ENCODE results near the gene GALNT18. TPM values are rescaled to one million over a fixed set of nuclear protein-coding genes. Genes with fewer than 3 reads are reported as not detected.

The GALNT18 gene
- total RNA-seq, 1 donor = 11.7 TPM

GRCh38 chr11:11657218-11657955 lies 35.6 kb upstream of the GALNT18 start:
- no peak for TF ChIP-seq CTCF (IDR thresholded peaks at IDR 0.05; ENCODE audit: insufficient read depth, low read depth, low read length)
- no peak for DNase-seq (ENCODE audit: low read depth)
- no peak overlapping the region for H3K4me3 ChIP-seq (ENCODE audit: low read depth, low read length)

- DNase-seq (ENCODE audit: low read depth) = no peak
- no peak for TF ChIP-seq CTCF (IDR thresholded peaks at IDR 0.05; ENCODE audit: insufficient read depth, low read depth, low read length)
- H3K4me3 ChIP-seq (ENCODE audit: low read depth, low read length) = no peak overlapping the region
Observed at GRCh38 chr11:11641581-11641980, 19.8 kb upstream of the GALNT18 start.

- no peak for TF ChIP-seq CTCF (IDR thresholded peaks at IDR 0.05; ENCODE audit: insufficient read depth, low read depth, low read length)
- DNase-seq (ENCODE audit: low read depth) = no peak
- no peak overlapping the region for H3K4me3 ChIP-seq (ENCODE audit: low read depth, low read length)
Observed at GRCh38 chr11:11640996-11641395, 19.2 kb upstream of the GALNT18 start.

- H3K4me3 ChIP-seq (ENCODE audit: low read depth, low read length) = no peak overlapping the region
- no peak for DNase-seq (ENCODE audit: low read depth)
- no peak for TF ChIP-seq CTCF (IDR thresholded peaks at IDR 0.05; ENCODE audit: insufficient read depth, low read depth, low read length)
Observed at GRCh38 chr11:11640152-11640551, 18.3 kb upstream of the GALNT18 start.

- no peak overlapping the region for H3K4me3 ChIP-seq (ENCODE audit: low read depth, low read length)
- TF ChIP-seq CTCF (IDR thresholded peaks at IDR 0.05; ENCODE audit: insufficient read depth, low read depth, low read length) = no peak
- no peak for DNase-seq (ENCODE audit: low read depth)
Observed at GRCh38 chr11:11636671-11637070, 14.9 kb upstream of the GALNT18 start.

- no peak for DNase-seq (ENCODE audit: low read depth)
- H3K4me3 ChIP-seq (ENCODE audit: low read depth, low read length) = no peak overlapping the region
- TF ChIP-seq CTCF (IDR thresholded peaks at IDR 0.05; ENCODE audit: insufficient read depth, low read depth, low read length) = no peak
Observed at GRCh38 chr11:11635443-11635842, 13.6 kb upstream of the GALNT18 start.

- no peak for DNase-seq (ENCODE audit: low read depth)
- no peak for TF ChIP-seq CTCF (IDR thresholded peaks at IDR 0.05; ENCODE audit: insufficient read depth, low read depth, low read length)
- no peak overlapping the region for H3K4me3 ChIP-seq (ENCODE audit: low read depth, low read length)
Observed at GRCh38 chr11:11629368-11629767, 7.6 kb upstream of the GALNT18 start.
